GM19328 (cell line): ENCODE measurements around the gene HAPLN1.
"Not testable (repeated sequence)": the region's sequence is repeated elsewhere in the genome, so short reads cannot be mapped to it uniquely, and the experiment has no call there.

Experiments
- ATAC-seq: cut with Tn5 transposase; IDR thresholded peaks from one replicate; pipeline ENCODE4 v1.9.1; 2021; ENCODE audit warnings: mild to moderate bottlenecking, moderate library complexity; ENCODE audit not compliant: unreplicated experiment

HAPLN1 gene

DNA sequence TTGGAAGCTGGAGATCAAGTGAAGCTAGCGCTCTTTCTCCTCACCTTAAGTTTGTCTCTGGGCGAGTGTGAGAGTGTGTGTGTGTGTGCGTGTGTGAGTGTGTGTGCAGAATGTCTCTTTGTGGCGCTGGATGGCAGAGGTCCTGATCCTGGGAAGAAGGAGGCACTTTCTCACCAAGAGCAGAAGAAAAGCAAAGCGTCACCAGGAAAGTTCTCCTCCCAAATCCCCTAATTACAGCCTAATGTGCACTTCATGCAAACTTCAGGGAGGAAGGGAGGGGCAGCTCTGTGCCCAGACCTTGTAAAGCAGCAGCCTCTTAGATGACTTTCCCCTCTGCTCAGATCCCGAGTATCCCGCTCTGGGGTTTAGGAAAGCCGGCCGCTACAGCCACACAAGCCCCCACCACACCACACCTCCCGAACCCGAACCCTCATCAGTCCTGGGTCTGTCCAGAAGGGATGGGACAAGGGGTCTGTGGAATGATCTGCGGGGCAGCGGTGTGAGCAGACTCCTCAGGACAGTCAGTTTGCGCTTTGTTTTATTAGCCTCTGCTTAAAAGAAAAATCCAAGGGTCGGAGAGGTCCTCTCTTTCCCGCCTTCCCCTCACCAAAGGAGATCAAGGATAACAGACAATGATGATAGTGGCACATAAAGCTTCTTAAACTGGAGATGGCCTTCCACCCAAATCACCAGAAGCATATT is at the start of gene HAPLN1:
TSS of gene HAPLN1 (minus strand) at position 20 of the 702 bp plus-strand sequence. CDS start 47,332 bp downstream, outside the sequence.
- ATAC-seq, result no peak

DNA sequence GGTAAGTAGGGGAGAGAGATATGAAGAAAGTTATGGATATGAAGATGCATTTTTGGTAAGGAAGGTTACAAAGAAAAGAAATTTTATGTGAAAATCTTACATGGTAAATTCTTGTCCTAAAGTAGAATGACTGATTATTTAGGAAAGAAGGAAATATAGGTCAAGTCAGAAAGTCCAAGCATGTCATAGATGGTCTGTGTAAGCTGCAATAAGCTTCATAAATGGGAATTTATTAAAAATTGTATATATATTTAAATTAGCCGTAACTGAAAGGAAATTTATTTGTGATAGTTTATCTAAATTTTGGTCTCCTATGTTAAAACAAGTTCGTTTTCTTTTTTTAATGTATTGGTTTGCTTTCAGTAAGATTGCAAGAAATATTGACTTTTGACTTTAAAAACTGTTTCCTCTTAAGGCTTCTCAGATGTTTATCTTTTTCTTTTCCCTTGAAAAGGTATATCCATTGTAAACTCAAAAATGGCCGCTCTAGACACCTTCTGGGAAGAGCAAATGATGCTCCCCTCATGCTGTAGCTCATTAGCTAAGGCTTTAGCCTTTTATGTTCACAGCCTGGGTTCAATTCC is 46.8 kb upstream of the HAPLN1 start:
- no peak for ATAC-seq

DNA sequence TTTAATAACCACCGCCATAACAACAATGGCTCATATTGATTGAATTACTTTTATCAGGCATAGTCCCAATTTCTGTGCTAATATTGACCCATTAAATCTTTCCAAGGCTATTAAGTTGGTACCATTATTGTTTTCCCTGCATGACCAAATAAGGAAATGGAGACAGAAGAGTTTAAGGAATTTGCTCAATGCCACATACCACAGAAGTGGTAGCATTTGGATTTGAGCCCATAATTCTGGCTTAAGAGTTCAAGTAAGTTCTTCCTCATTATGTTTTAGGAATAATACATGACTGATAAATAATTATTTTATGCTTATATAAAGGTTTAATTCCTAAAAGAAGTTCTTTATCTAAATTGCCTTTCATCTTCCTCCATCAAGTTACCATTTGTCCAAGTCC is 43.4 kb upstream of the HAPLN1 start:
- no peak for ATAC-seq

GRCh38 chr5:83760579-83760978 is 39.9 kb upstream of the HAPLN1 start:
- ATAC-seq, result no peak

DNA sequence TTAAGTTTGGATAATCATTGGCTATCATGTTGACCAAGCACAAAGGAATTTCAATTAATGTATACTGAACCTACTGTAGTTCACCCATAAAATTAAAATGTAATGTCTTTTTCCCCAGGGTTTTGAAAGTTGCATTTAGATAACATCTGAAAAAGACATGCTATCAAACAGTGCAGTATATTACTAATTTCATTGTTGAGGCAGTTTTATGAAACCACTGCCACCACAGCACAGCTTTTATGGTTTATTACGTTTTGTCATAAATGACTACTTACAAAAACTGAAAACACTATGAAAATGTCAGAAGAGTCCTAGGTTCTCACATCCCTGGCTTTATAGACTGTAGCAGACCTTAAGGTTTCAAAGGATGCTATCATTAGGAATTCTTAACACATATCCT is 32.0 kb upstream of the HAPLN1 start:
- no peak for ATAC-seq

- no peak for ATAC-seq
Measured at GRCh38 chr5:83751201-83751600, 30.5 kb upstream of the HAPLN1 start.

DNA sequence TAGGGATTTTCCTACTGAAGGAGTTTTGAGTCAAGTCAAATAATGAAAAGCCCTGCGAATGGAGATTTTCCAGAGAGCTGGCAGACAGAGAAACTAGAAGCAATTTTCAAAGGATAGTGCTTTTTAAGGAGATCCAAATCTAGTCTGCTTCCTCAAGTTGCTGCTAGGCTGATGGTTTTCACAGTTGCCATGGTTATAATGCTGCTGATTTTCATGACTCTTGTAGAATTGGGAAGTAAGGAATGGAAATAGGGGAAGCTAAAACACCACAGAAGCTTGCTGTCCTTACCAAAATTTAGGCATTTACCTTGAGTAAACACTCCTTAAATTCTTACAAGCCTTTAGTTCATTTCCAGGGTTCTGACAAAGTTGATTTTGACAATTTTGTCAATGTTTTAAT is 30.1 kb upstream of the HAPLN1 start:
- no peak for ATAC-seq

DNA sequence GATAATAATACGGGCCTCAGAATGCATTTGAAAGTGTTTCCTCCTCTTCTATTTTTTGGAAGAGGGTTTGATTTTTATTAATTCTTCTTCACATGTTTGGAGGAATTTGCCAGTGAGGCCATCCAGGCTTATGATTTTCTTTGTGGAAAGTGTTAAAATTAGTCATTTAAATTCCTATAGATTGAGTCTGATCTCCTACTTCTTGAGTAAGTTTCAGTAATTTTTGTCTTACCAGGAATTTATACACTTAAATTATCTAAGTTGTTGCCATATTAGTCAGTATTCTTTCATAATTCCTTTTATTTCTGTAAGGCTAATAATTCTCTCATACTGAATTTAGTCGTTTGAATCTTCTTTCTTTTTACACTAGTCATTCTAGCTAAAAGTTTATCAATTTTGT is 25.2 kb upstream of the HAPLN1 start:
- no peak for ATAC-seq

DNA sequence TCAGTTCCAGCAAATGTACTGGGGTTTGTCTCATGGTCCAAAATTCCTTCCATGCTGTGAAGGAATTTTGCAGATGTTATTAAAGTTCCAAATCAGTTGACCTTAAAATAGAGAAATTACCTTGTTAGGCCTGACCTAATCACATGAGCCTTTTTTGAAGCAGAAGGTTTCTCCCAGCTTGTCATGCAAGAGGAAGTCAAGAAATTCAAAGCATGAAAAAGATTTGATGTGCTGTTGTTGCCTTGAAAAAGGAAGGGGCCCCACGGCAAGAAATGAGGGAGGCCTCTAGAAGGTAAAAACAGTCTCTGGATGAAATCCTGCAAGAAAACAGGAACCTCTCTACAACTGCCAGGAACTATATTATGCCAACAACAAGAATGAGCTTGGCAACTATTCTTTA is 24.2 kb upstream of the HAPLN1 start:
- ATAC-seq, result no peak

DNA sequence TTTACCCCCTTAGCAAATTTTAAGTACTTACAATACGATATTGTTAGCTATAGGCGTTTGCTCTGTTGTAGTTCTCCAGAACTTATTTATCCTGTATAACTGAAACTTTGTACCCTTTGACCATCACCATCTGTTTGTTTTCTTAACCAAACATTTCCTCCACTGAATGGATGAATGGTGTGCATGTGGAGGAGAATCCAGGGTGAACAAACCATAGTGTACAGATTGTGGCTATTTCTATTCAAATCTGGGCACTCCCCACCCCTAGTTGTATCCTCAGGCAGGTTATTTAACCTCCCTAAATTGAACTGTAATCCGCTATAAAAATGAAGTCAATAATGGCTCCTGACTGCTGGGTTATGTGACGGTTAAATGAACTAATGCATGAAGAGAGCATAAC is 21.4 kb upstream of the HAPLN1 start:
- ATAC-seq, result no peak

- ATAC-seq, result no peak
Measured at GRCh38 chr5:83741571-83741970, 20.9 kb upstream of the HAPLN1 start.

DNA sequence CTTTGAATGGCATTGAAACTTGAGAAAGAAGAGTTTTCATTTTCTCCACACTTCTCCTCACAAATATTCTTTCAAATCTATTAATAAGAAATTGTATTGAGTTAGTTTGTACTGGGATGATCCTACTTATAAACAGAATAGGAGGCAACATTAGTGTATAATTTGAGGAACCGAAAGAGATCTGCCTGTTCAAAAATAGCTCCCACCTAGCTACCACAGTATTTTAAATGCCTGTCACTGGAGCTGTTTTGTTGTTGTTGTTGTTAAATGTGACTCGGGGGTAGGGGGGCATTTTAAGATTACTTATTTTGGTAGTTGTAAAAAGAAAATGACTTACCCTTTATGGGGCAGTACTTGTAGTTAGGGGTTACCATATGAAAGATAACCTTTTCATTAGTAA is 20.1 kb upstream of the HAPLN1 start:
- peak; percentile 78 for ATAC-seq

- ATAC-seq, result not testable (repeated sequence)
Measured at GRCh38 chr5:83736169-83736568, 15.5 kb upstream of the HAPLN1 start.

- not testable (repeated sequence) for ATAC-seq
Measured at GRCh38 chr5:83735058-83735457, 14.4 kb upstream of the HAPLN1 start.

DNA sequence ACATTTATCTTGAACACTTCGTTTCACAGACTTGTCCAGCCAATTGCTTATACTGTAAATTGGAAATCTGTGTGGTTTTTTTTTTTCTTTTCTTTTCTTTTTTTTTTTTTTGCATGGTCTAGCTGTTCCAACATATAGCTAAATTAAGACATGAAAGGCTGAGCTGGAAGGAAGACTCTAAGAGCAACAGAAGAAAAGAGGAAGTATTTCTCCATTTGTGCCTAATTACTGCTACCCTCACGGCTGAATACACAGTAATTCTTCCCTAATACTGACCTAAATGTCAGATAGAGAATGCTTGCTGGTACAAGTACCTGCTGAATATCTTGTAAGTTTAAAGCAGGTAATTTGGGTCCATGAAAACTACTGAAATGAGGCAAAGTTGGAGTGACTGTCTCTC is 11.0 kb upstream of the HAPLN1 start:
- peak; percentile 56 for ATAC-seq

DNA sequence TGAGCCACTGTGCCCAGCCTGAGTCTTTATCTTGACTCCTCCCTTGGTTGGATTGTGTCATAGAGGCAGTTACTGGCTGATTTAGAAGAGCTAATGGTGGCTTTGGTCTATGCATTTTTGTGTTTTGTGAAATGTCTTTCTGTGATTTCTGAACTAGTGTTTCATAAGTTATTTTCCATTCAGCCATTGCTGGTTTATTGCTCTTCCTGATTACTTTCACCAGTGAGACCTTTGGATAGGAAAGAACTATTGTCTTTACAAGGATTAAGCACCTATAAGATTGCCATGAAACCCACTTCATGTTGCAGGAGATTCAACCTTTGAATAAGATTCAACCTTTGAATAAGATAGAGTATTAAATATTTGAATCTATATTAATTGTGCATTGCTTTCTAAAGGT is 8.7 kb upstream of the HAPLN1 start:
- no peak for ATAC-seq

DNA sequence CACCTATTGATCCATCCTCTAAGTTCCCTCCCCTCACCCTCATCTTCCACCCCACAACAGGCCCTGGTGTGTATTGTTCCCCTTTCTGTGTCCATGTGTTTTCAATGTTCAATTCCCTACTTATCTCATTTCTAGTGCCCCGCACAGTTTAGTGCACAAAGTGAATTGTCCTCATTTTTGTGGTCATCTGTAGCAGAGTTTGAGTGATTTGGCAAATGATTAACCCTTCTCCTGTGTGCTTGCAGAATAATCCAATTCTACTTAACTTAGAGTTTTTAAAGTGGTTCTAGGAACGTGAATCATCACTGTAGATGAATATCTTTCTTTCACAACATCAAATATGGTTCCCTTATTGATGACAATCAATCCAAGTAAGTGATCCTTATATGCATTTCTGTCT is 6.3 kb upstream of the HAPLN1 start:
- ATAC-seq, result no peak

- ATAC-seq, result no peak
Measured at GRCh38 chr5:83724935-83725334, 4.3 kb upstream of the HAPLN1 start.

DNA sequence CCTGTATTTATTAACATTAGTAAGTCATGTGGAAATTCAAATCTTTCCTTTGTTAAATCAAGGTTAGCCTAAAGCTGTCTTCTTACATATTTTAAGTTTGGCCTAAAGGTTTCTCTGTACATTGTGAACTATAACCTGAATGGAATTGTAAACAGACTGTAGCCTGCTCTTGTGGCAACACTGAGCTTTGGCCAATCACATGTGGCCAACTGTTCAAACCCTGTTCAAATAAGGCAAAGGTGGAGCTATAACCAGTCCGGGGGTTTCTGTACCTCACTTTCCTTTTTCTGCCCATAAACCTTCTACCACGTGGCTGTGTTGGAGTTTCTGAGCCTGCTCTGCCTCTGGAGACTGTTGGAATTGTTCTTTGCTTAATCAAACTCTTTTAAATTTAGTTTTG is 3.3 kb upstream of the HAPLN1 start:
- no peak for ATAC-seq

DNA sequence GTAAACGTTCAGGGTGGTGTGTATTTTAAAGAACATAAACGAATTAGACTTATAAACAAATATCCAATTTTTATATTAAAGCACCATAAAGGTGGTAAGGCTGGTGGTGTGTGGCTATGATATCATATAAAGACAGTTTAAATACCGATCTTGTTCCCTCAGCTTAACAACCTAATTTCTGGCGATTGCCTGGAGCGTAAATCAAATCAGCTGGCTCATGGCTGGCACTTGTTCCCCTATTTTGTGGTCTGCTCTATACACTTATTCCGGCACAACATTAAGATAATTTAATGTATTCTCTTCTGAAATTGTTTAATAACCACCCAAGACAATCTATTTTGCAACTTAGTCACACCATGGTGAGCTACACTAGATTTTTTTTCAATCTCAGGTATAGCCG is 2.4 kb upstream of the HAPLN1 start:
- no peak for ATAC-seq

GRCh38 chr5:83721953-83722901 is 1.6 kb upstream of the HAPLN1 start:
- no peak for ATAC-seq
